ENCODE data around the gene PTCH1. TPM values are rescaled to one million over a fixed set of nuclear protein-coding genes. Genes with fewer than 3 reads are reported as not detected.
A peak's percentile ranks its signal among the peaks of the same experiment; 100 is the strongest.

The PTCH1 gene
- total RNA-seq, 2 experiments from 2014 or later: 7.1 to 8.9 TPM

DNA sequence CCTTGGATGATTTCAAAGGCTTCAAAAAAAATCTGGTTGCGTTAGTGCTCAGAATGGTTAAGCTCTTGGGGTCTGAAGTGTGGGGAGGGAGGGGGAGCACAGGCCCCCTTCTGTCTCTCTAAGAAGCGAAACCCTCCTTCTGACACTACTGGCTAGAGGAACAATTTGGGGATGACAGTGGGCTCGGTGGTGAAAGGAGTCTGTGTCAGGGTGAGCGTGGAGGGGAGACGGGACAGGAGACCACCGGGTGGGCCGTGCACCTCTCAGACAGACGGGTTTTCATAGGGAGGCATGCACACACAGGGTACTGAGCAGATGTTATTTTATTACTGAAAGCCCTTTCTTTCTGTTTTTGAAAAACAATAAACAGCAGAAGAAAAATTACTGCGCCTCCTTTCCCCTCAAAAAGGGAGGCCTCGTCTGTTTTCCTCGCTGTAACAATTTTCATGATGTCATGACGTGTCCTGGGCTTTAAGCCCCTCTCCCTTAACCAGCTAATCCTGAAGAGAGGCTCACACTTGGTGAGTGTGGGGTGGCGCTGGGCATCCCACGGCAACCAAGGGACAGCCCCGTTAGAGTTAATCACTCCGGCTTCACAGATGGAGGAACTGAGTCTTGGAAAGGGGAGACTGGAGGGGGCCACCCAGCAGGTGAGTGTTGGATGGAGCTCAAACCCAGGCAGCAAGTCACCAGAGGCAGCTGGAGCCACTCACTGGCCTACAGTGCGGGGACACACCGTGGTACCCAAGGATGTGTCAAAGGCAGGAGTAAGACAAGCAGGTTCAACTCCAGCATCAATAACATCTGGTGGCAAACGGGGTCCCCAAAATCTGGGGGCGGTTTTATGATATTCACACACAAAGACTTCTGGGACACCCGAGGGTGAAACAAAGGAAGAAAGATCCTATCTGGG lies 53.4 kb downstream of the PTCH1 start:
- ChIA-PET CTCF (interaction anchor here (1.2 to 1.7 kb wide), 2 partner anchors 13 to 38 kb away, joined by 3 to 8 read pairs; no protein-coding TSS in a partner anchor), POLR2A (no interaction called here)
- H3K27me3 Mint-ChIP-seq: peaks cover 34% of the 10 kb centered on the region
- peaks cover 40% of the 10 kb centered on the region for H3K4me1 Mint-ChIP-seq
- H3K9me3 Mint-ChIP-seq: no peaks in the 10 kb centered on the region
- no peak for DNase-seq
- H3K36me3 Mint-ChIP-seq (ENCODE audit: low read depth): peaks cover 24% of the 10 kb centered on the region
- H3K27ac Mint-ChIP-seq: peak overlapping the region; percentile 86
- peak overlapping the region; percentile 65 for H3K4me3 Mint-ChIP-seq

DNA sequence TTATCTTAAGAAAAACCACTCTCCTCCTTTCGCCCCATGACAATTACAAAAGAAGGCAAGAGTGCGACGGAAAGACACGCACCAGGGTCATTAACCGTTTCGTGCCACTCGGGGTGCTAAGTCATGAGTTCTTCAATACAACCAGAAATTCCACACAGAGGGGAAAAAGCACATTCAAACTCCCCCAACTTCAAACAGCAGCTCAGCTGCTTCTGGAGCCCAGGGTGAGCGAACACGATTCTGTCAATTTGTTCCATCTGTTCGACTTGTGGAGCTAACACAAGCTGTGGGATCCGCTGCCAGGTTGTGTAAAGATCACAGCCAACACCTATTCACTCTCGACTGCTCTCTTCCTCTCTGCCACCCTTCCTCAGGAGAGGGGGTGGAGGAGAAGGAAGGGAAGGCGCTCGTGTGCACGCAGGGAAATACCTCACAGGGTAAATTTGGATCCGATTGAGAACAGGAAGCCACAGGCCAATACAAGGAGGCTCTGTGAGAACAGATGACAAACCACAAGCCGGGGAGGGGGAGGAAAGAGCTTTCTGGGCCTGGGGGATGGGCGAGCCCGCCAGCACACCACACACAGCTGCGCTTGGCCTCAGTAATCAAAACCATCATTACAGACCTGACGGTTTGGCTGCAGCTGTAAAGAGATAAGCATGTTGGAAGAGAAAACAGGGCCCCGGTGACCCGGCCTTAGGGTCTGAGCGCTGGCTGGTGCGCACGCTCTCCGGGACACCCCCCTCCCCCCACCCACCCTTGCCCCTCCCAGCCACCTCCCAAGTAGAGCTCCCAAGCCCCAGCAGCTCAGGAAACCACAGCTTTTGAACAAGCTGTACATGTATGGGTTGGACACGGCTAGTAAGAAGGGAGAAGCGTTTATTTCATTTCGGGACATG lies 54.3 kb downstream of the PTCH1 start:
- peak; percentile 90 for DNase-seq
- ChIA-PET CTCF (interaction anchor here (0.9 to 1.7 kb wide), 3 partner anchors 13 to 272 kb away, joined by 3 to 8 read pairs (median 3); no protein-coding TSS in a partner anchor), POLR2A (no interaction called here)

DNA sequence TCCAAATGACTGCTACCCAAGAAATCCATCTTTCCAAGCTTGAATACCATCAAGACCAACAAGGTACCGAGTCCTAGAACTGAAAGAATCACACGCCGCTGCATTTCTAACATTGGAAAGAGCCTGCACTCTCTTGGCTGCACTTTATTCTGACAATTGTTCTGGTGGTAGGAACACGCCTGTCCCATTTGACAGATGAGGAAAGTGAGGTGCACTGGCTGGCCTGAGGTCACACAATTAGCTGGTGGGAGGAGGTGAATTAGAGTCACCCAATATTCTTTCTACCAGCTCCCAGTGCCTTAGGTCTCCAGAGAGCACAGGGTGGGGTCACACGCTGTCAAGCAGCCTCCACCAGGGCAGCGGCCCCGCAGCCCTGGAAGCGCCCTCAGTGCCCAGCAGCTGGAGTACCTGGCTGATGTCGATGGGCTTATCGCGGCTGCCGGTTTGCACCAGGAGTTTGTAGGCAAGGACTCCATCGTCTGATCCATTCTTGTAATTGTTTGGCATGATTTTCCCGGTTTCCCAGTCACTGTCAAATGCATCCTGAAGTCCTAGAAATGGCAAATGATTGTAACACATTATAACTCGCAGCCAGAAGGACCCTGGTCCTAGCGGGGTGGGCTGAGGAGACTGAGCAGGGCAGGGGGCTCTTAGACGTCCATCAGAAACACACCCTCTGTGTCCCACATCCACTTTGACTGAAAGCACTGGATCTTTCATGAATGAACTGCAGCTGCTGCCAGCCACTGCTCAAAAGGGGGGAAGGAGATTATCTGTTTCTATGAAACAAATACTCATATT lies 55.1 kb downstream of the PTCH1 start:
- peak overlapping the region; percentile 65 for H3K4me3 Mint-ChIP-seq
- peaks cover 40% of the 10 kb centered on the region for H3K4me1 Mint-ChIP-seq
- POLR2A ChIA-PET: interaction anchor here (0.6 kb wide), 1 partner anchor 118 kb away, joined by 3 read pairs; no protein-coding TSS in a partner anchor
- peak overlapping the region; percentile 86 for H3K27ac Mint-ChIP-seq
- H3K36me3 Mint-ChIP-seq (ENCODE audit: low read depth): peaks cover 20% of the 10 kb centered on the region
- CTCF ChIA-PET: interaction anchor here (0.8 to 1.7 kb wide), 4 partner anchors 14 to 273 kb away, joined by 3 to 8 read pairs (median 4); no protein-coding TSS in a partner anchor
- peaks cover 38% of the 10 kb centered on the region for H3K27me3 Mint-ChIP-seq
- H3K9me3 Mint-ChIP-seq: no peaks in the 10 kb centered on the region
- no peak for DNase-seq

More for the DNA sequence above, 54.3 kb downstream of the PTCH1 start:
- H3K27me3 Mint-ChIP-seq: peaks cover 36% of the 10 kb centered on the region
- H3K27ac Mint-ChIP-seq: peak overlapping the region; percentile 86
- no peaks in the 10 kb centered on the region for H3K9me3 Mint-ChIP-seq
- H3K4me1 Mint-ChIP-seq: peaks cover 40% of the 10 kb centered on the region
- H3K36me3 Mint-ChIP-seq (ENCODE audit: low read depth): peaks cover 24% of the 10 kb centered on the region
- peak overlapping the region; percentile 65 for H3K4me3 Mint-ChIP-seq

DNA sequence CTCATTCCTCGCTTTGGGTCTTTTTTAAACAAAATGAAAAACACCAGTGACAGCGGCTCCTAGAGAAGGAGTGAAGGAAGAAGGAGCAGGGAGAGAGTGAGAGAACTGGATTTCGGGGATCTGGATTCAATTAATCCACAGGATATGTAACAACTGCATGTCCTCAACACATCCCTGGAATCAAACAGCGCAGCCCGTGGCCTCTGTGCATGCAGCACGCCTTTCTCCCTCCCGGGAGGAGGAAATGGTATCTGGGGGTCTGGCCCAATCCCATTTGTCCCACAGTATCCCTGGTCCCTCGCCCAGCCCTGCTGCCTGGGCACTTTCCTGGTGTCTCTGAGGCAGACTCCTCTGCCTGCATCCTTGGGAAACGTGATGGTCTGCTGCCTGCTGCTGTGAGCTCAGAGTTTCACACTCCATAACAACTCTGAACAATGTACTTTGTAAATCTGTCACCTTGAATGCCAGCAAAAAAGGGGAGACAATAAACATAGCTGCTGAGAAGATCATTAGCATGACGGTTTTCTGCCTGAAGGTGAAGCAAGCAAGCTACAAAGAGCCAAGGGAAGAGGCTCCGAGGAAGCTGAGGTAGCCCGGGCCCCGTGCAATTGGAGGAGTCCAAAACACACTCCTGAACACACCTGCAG lies 56.1 kb downstream of the PTCH1 start:
- CTCF ChIA-PET: interaction anchor here (0.8 kb wide), 1 partner anchor 16 kb away, joined by 5 read pairs; no protein-coding TSS in a partner anchor
- DNase-seq: no peak

DNA sequence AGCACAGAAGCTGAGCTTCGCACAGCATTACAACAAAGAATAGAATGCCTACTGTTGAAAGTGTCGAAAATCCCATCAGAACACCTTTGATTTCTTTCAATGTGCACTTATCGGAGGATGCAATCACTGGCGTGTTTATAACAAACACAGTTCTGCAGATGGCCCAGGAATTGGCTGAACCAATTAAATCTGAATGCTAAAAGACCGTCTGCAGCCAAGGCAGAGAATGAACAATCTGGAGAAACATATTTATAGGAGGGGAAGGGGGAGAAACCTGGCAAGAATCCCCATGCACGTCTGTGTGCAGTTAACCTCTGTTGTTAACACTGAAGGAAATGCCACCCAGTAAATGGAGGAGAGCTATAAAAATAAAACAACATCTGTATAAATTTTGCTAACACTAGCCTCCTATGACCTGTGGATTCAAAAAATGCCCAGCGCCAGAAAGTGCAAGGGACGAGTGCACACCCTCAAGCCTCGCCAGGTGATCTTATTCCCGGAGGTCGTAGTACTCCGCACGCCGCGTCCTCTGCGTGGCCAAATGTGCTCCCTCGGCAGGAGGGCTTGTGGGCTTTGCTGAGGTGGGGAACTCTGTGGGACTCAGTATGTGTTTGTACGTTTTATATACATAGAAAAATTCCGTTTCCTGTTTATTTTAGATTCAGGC lies 56.8 kb downstream of the PTCH1 start:
- Mint-ChIP-seq H3K4me3 (no peak overlapping the region), H3K27ac (no peak overlapping the region), H3K9me3 (no peaks in the 10 kb centered on the region), H3K4me1 (peaks cover 37% of the 10 kb centered on the region), H3K36me3 (ENCODE audit: low read depth) (peaks cover 11% of the 10 kb centered on the region), H3K27me3 (peaks cover 34% of the 10 kb centered on the region)
- no peak for DNase-seq
- ChIA-PET CTCF (no interaction called here), POLR2A (no interaction called here)

More for the DNA sequence above, 56.1 kb downstream of the PTCH1 start:
- Mint-ChIP-seq H3K4me1 (peaks cover 40% of the 10 kb centered on the region), H3K36me3 (ENCODE audit: low read depth) (peaks cover 16% of the 10 kb centered on the region), H3K27me3 (peaks cover 38% of the 10 kb centered on the region), H3K9me3 (no peaks in the 10 kb centered on the region), H3K27ac (no peak overlapping the region), H3K4me3 (no peak overlapping the region)
- POLR2A ChIA-PET: no interaction called here

DNA sequence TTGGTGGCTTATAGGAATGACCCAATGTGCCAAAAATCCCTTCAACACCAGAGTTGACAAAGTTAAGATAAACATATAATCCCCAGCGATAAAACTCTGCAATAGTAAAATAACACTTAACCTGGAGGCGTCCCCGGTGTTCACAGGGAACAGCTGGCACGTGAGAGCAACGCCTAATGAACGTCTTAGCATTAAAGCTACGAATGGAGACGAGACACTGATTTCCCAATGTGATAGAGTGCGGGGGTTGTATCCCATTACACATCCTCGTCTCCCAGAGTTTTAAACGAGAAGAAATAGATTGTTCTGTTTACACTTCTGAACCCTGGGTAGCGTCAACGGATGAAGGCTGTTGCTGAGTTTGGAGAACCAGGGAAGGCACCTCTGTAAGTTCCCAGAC lies 57.6 kb downstream of the PTCH1 start:
- Mint-ChIP-seq H3K4me1 (peaks cover 30% of the 10 kb centered on the region), H3K9me3 (no peaks in the 10 kb centered on the region), H3K27me3 (peaks cover 32% of the 10 kb centered on the region), H3K4me3 (no peak overlapping the region), H3K36me3 (ENCODE audit: low read depth) (peaks cover 9% of the 10 kb centered on the region), H3K27ac (no peak overlapping the region)
- CTCF ChIA-PET: no interaction called here
- POLR2A ChIA-PET: no interaction called here
- no peak for DNase-seq

DNA sequence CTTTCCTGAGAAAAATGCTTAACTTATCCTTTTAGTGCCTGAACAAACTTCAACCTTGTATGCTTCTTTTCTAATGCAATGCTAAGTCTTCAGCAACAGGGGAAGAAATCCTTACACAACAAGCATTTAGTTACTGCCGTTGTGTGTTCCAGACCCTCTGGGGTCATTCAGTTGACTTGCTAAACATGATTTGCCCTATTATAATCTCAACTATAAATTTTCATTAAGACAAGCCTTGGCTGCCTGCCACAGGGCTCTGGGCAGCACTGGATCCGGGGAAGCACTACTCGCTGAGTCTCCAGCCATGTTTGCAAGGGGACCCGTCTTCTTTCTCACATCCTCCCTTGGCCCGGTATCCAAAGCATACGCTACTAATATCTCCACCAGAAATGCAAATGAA lies 58.1 kb downstream of the PTCH1 start:
- no peak for DNase-seq
- Mint-ChIP-seq H3K27me3 (peaks cover 32% of the 10 kb centered on the region), H3K36me3 (ENCODE audit: low read depth) (peaks cover 9% of the 10 kb centered on the region), H3K4me1 (peaks cover 25% of the 10 kb centered on the region), H3K9me3 (no peaks in the 10 kb centered on the region), H3K4me3 (no peak overlapping the region), H3K27ac (no peak overlapping the region)
- ChIA-PET CTCF (no interaction called here), POLR2A (no interaction called here)

DNA sequence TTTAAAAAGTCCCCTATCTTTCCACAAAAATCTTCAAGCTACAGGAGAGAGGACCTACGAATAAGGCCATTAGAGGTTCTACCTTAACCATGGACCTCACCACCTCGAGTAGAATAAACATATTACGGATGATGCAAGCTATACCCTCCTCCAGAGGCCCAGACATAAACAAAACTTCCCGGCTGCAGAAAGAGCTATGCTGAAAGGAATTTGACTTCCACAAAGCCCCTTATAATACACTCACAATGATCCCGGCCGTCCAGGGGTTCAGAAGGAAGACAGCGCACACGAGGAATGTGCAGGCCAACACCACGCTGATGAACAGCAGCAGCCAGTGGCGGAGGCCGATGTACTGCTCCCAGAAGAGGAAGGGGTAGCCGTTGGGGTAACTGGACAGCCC lies 59.0 kb downstream of the PTCH1 start:
- H3K4me3 Mint-ChIP-seq: no peak overlapping the region
- CTCF ChIA-PET: no interaction called here
- H3K9me3 Mint-ChIP-seq: no peaks in the 10 kb centered on the region

DNA sequence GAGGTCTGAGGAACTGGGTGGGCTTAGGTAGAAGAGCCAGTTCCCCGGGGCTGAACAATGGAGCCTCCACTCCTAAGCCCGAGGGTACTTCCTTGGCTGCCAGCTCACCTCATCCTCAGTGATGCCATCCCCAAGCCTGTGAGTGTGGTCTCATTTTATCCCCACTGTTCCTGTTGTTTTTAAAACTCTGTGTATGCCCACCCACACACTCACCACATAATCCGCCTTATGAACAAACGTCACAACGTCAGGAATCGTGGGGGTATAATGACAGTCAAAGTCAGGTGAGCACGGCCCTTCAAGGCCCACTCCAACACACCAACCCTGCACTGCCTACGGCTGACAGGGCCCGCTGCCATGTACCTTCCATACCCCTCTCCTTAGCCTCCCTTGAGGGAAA lies 61.1 kb downstream of the PTCH1 start:
- H3K36me3 Mint-ChIP-seq (ENCODE audit: low read depth): no peaks in the 10 kb centered on the region
- H3K27me3 Mint-ChIP-seq: peaks cover 20% of the 10 kb centered on the region
- POLR2A ChIA-PET: no interaction called here

More for the DNA sequence above, 59.0 kb downstream of the PTCH1 start:
- DNase-seq: no peak
- Mint-ChIP-seq H3K4me1 (peaks cover 17% of the 10 kb centered on the region), H3K36me3 (ENCODE audit: low read depth) (peaks cover 9% of the 10 kb centered on the region), H3K27me3 (peaks cover 32% of the 10 kb centered on the region), H3K27ac (no peak overlapping the region)
- POLR2A ChIA-PET: no interaction called here

DNA sequence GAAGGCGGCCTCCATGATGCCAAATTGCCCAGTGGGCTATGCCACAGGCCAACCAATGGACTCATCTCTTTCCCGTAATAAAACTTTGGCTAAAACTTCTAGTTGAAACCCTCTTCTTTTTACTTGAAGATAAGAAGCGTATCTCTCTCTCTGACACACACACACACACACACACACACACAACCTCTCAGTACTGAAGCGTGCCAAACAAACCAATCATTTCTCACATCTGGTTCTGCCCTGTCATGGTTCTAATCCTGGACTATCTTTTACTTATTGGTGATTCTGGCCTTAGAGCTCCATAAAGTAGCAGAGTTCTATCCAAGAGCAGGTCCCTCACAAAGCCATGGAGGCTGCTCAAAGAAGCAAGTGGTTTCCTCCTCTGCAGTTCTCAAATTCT lies 64.6 kb downstream of the PTCH1 start:
- Mint-ChIP-seq H3K27me3 (peaks cover 2% of the 10 kb centered on the region), H3K27ac (no peak overlapping the region), H3K4me1 (no peaks in the 10 kb centered on the region), H3K4me3 (no peak overlapping the region), H3K36me3 (ENCODE audit: low read depth) (no peaks in the 10 kb centered on the region), H3K9me3 (no peaks in the 10 kb centered on the region)
- POLR2A ChIA-PET: no interaction called here
- DNase-seq: no peak
- CTCF ChIA-PET: interaction anchor here (0.6 to 1.0 kb wide), 2 partner anchors 12 to 396 kb away, joined by 3 read pairs; no protein-coding TSS in a partner anchor

More for the DNA sequence above, 61.1 kb downstream of the PTCH1 start:
- no peak overlapping the region for H3K27ac Mint-ChIP-seq
- no peak overlapping the region for H3K4me3 Mint-ChIP-seq
- no peaks in the 10 kb centered on the region for H3K9me3 Mint-ChIP-seq
- DNase-seq: no peak
- no peaks in the 10 kb centered on the region for H3K4me1 Mint-ChIP-seq
- CTCF ChIA-PET: interaction anchor here (0.6 to 1.2 kb wide), 2 partner anchors 18 to 31 kb away, joined by 3 to 6 read pairs; no protein-coding TSS in a partner anchor

DNA sequence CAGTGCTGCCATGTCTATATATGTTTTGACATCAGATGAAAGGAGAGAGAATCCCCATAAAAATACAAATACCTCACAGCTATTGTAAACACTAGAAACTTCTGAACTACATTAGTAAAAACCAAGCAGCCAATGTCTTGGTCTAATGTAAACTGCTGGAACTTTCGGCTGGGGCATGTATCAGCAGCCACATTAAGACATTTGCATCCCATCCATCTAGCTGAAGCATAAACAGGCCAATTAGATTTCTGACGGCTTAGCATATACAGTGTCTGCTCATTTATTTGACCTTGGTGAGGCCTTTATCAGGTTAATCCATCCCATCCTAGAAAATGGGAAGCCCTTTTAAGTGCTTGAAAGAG lies 65.7 kb downstream of the PTCH1 start:
- no peak overlapping the region for H3K27ac Mint-ChIP-seq
- no peaks in the 10 kb centered on the region for H3K27me3 Mint-ChIP-seq
- no peak overlapping the region for H3K4me3 Mint-ChIP-seq
- no peak for DNase-seq
- no peaks in the 10 kb centered on the region for H3K4me1 Mint-ChIP-seq
- no peaks in the 10 kb centered on the region for H3K9me3 Mint-ChIP-seq
- ChIA-PET CTCF (no interaction called here), POLR2A (no interaction called here)
- no peaks in the 10 kb centered on the region for H3K36me3 Mint-ChIP-seq (ENCODE audit: low read depth)

All from activated CD4-positive, alpha-beta T cell treated with anti-CD3 and anti-CD28 coated beads, Interleukin-2, amount 10 ng/mL, durations not matched to agents 7 days and 5 days (primary cell).